GM12878 (cell line): ENCODE data around the gene AIFM1. TPM values are rescaled to one million over a fixed set of nuclear protein-coding genes. Genes with fewer than 3 reads are reported as not detected.
A peak's percentile ranks its signal among the peaks of the same experiment; 100 is the strongest.

Experiments
- ATF7 ChIP-seq: fragments of 450-650 bp; IDR thresholded peaks from 2 replicates; pipeline ENCODE4 v1.6.1; 2016; ENCODE audit warnings: low read depth, mild to moderate bottlenecking
- BHLHE40 ChIP-seq, 2 experiments: fragments of 450-650 bp in 1 of 2; IDR thresholded peaks; 2 replicates each; pipeline ENCODE4 v1.6.1; 2011 to 2017; ENCODE audit warnings: low read depth in 2 of 2, borderline replicate concordance in 1 of 2, improper control_type of control experiment in 1 of 2, low read length in 1 of 2, mild to moderate bottlenecking in 1 of 2
- BRCA1 ChIP-seq: IDR thresholded peaks from 2 replicates; pipeline ENCODE4 v1.6.1; 2011; ENCODE audit warnings: low read depth, low read length, improper control_type of control experiment
- CEBPB ChIP-seq, 2 experiments: fragments of 150-350 bp in 1 of 2; IDR thresholded peaks; 2 replicates each; pipeline ENCODE4 v1.6.1; 2012 to 2014; ENCODE audit warnings: low read depth in 2 of 2, low read length in 2 of 2, borderline replicate concordance in 1 of 2, inconsistent platforms in 1 of 2
- EZH2 ChIP-seq: IDR thresholded peaks from 2 replicates; pipeline ENCODE4 v1.6.1; 2012; ENCODE audit warnings: low read depth, mild to moderate bottlenecking, control low read depth, inconsistent platforms, low read length, borderline replicate concordance; ENCODE audit not compliant: control insufficient read depth
- FOS ChIP-seq: IDR thresholded peaks from 3 replicates; pipeline ENCODE4 v1.6.1; 2011; ENCODE audit warnings: borderline replicate concordance; ENCODE audit not compliant: insufficient read length; ENCODE audit errors: extremely low read depth
- FOXM1 ChIP-seq: IDR thresholded peaks from 2 replicates; pipeline ENCODE4 v1.6.1; 2012; ENCODE audit warnings: low read depth, mild to moderate bottlenecking, inconsistent platforms, low read length, moderate library complexity
- GATAD2B ChIP-seq: fragments of 450-650 bp; conservative IDR thresholded peaks from 2 replicates; pipeline ENCODE4 v1.6.1; 2017; ENCODE audit warnings: low read depth, mild to moderate bottlenecking, moderate library complexity
- HDAC6 ChIP-seq: fragments of 200-600 bp; sonication (generic); IDR thresholded peaks from one replicate; pipeline ENCODE4 v1.8.0; 2017; ENCODE audit warnings: antibody characterized with exemption; ENCODE audit not compliant: unreplicated experiment
- IKZF1 ChIP-seq: fragments of 450-650 bp; conservative IDR thresholded peaks from 2 replicates; pipeline ENCODE4 v1.6.1; 2017; ENCODE audit warnings: antibody characterized with exemption, mild to moderate bottlenecking
- KAT2A ChIP-seq: conservative IDR thresholded peaks from 2 replicates; pipeline ENCODE4 v1.6.1; 2011; ENCODE audit warnings: low read depth, low read length; ENCODE audit not compliant: control insufficient read depth
- MTA2 ChIP-seq: fragments of 450-650 bp; IDR thresholded peaks from 2 replicates; pipeline ENCODE4 v1.6.1; 2016; ENCODE audit warnings: low read depth, mild to moderate bottlenecking, moderate library complexity
- MYB ChIP-seq: fragments of 150-350 bp; IDR thresholded peaks from 2 replicates; pipeline ENCODE4 v1.6.1; 2014; ENCODE audit warnings: mild to moderate bottlenecking, low read depth, low read length, borderline replicate concordance
- NR2C2 ChIP-seq: IDR thresholded peaks from 2 replicates; pipeline ENCODE4 v1.6.1; 2011; ENCODE audit warnings: borderline replicate concordance, low read depth; ENCODE audit not compliant: control insufficient read depth, insufficient read length
- PAX8 ChIP-seq: fragments of 450-650 bp; IDR thresholded peaks from 2 replicates; pipeline ENCODE4 v1.6.1; 2017; ENCODE audit warnings: mild to moderate bottlenecking, moderate library complexity
- POLR2A ChIP-seq: IDR thresholded peaks from 2 replicates; pipeline ENCODE4 v1.6.1; 2011; ENCODE audit warnings: low read depth, mild to moderate bottlenecking, low read length
- RBBP5 ChIP-seq: fragments of 200-600 bp; sonication (generic); conservative IDR thresholded peaks from 2 replicates; pipeline ENCODE4 v1.6.1; 2016
- SPI1 ChIP-seq: IDR thresholded peaks from 2 replicates; pipeline ENCODE4 v1.6.1; 2011; ENCODE audit warnings: low read depth, mild to moderate bottlenecking, low read length, moderate library complexity, borderline replicate concordance; ENCODE audit not compliant: insufficient read depth
- SREBF1 ChIP-seq: IDR thresholded peaks from 2 replicates; pipeline ENCODE4 v1.6.1; 2012; ENCODE audit warnings: mild to moderate bottlenecking, low read length
- TARDBP ChIP-seq: IDR thresholded peaks from 2 replicates; pipeline ENCODE4 v1.6.1; 2016; ENCODE audit warnings: borderline replicate concordance
- polyA plus RNA-seq, 11 experiments: library from polyadenylated mRNA; depleted of rRNA in 4 of 11; unstranded in 6 of 11; stranded (reverse) in 5 of 11; fragments of >200 nt; fragmentation: Nextera tagmentation in 4 of 11; fragmentation: Illumina TruSeq in 1 of 11; extraction: Ambion mirVana in 4 of 11; extraction: Trizol in 1 of 11; gene quantifications; 1 replicate in 1 of 11; 2 replicates in 10 of 11; pipeline versions ENCODE4 v1.2.1 to v1.2.3, GENCODE V29; 2011 to 2016; ENCODE audit warnings: inconsistent platforms in 2 of 11, missing spikeins in 2 of 11, low read depth in 1 of 11
- total RNA-seq, 4 experiments: library from RNA; depleted of rRNA in 3 of 4; stranded (reverse); fragments of >200 nt in 3 of 4; fragmentation: Illumina TruSeq in 1 of 4; extraction: Trizol in 1 of 4; gene quantifications; 2 replicates each; pipeline versions ENCODE4 v1.2.1 to v1.2.3, GENCODE V29; 2013 to 2021
- TF ChIP-seq, protein P1 (sequence below): fragments of 450-650 bp; formaldehyde crosslinking; IDR thresholded peaks from 2 replicates; pipeline ENCODE4 v1.5.0; 2022; ENCODE audit warnings: mild to moderate bottlenecking, missing genetic modification characterization
- TF ChIP-seq, protein P2 (sequence below), 3 experiments: IDR thresholded peaks in 2 of 3; conservative IDR thresholded peaks in 1 of 3; 2 replicates each; pipeline ENCODE4 v1.5.1; 2011; ENCODE audit warnings: low read depth in 3 of 3, low read length in 3 of 3, mild to moderate bottlenecking in 3 of 3, control low read depth in 2 of 3, moderate library complexity in 2 of 3, inconsistent platforms in 1 of 3, mixed read lengths in 1 of 3; ENCODE audit not compliant: control insufficient read depth in 2 of 3, insufficient read depth in 1 of 3; ENCODE audit errors: extremely low read depth in 1 of 3

Gene AIFM1
- total and polyA plus RNA-seq, 10 of the 15 experiments (the other 5 are each of a cell fraction or from before 2014, with no cell fraction given) = 44.2 to 121 (median 80.0) TPM

DNA sequence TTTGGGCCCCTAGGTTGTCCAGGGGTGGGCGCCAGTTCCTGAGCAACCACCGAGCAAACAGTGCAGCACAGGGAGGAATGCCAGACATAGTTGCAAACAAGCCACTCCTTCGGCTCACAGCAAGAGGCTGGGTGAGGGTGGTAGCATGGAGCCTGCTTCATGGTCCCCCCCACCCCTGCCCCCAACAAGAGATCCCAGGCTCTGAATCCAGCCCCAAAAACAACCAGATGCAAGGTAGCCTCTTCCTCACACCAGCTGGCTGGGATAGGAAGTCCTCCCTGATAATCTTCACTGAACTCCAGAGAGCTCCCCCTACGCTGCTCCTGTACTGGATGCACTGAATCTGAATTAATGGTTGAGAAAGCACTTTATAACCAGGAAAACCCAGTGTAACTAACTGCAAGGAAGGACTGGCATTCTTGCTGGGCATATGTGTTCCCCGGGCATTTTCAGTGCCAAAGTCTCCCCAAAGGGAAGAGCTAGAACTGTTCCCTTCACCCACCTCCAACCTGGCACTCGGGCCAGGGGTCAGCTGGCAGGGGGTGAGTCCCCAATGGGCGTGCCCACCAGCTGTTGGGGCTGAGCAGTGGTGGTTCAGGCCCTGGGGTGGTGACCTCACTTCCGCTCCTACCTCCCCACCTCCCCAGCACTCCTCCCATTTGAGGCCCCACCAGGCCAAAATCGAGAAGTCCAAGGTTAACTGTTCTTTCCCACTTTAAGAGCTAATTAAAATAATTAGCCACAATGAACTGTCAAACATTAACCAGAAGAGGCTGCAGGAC is 56.8 kb downstream of the AIFM1 start (continued):
- TF ChIP-seq, protein P1, sequence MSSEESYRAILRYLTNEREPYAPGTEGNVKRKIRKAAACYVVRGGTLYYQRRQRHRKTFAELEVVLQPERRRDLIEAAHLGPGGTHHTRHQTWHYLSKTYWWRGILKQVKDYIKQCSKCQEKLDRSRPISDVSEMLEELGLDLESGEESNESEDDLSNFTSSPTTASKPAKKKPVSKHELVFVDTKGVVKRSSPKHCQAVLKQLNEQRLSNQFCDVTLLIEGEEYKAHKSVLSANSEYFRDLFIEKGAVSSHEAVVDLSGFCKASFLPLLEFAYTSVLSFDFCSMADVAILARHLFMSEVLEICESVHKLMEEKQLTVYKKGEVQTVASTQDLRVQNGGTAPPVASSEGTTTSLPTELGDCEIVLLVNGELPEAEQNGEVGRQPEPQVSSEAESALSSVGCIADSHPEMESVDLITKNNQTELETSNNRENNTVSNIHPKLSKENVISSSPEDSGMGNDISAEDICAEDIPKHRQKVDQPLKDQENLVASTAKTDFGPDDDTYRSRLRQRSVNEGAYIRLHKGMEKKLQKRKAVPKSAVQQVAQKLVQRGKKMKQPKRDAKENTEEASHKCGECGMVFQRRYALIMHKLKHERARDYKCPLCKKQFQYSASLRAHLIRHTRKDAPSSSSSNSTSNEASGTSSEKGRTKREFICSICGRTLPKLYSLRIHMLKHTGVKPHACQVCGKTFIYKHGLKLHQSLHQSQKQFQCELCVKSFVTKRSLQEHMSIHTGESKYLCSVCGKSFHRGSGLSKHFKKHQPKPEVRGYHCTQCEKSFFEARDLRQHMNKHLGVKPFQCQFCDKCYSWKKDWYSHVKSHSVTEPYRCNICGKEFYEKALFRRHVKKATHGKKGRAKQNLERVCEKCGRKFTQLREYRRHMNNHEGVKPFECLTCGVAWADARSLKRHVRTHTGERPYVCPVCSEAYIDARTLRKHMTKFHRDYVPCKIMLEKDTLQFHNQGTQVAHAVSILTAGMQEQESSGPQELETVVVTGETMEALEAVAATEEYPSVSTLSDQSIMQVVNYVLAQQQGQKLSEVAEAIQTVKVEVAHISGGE (CRISPR knock-in tag) = no peak
- no peak for TF ChIP-seq IKZF1
- TF ChIP-seq, protein P2, sequence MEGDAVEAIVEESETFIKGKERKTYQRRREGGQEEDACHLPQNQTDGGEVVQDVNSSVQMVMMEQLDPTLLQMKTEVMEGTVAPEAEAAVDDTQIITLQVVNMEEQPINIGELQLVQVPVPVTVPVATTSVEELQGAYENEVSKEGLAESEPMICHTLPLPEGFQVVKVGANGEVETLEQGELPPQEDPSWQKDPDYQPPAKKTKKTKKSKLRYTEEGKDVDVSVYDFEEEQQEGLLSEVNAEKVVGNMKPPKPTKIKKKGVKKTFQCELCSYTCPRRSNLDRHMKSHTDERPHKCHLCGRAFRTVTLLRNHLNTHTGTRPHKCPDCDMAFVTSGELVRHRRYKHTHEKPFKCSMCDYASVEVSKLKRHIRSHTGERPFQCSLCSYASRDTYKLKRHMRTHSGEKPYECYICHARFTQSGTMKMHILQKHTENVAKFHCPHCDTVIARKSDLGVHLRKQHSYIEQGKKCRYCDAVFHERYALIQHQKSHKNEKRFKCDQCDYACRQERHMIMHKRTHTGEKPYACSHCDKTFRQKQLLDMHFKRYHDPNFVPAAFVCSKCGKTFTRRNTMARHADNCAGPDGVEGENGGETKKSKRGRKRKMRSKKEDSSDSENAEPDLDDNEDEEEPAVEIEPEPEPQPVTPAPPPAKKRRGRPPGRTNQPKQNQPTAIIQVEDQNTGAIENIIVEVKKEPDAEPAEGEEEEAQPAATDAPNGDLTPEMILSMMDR (IDR thresholded peaks at IDR 0.05 in 2 of 3, conservative IDR thresholded peaks at IDR 0.05 in 1 of 3; ENCODE audit: control insufficient read depth in 2 of 3, extremely low read depth in 1 of 3, insufficient read depth in 1 of 3, low read depth in 3 of 3, low read length in 3 of 3) = peak in 1 of 3 experiments; percentile 3; a peak in 1 of 6 replicates
- no peak for TF ChIP-seq GATAD2B
- TF ChIP-seq FOXM1 = no peak
- TF ChIP-seq RBBP5 = no peak
- no peak for TF ChIP-seq EZH2
- peak; percentile 68 for TF ChIP-seq MTA2
- peak; percentile 89 for TF ChIP-seq ATF7
- no peak for TF ChIP-seq FOS
- no peak for TF ChIP-seq TARDBP
- TF ChIP-seq MYB = no peak
- TF ChIP-seq BHLHE40 (IDR thresholded peaks at IDR 0.05; ENCODE audit: borderline replicate concordance in 1 of 2, low read depth in 2 of 2, low read length in 1 of 2) = no peak
- peak; percentile 39; the same call in 1 of the 2 replicates for TF ChIP-seq SPI1
- TF ChIP-seq KAT2A = no peak
- TF ChIP-seq BRCA1 = no peak
- TF ChIP-seq NR2C2 = no peak
- TF ChIP-seq SREBF1 = no peak
- TF ChIP-seq PAX8 = no peak
- peak; percentile 38; the same call in 1 of the 2 replicates for TF ChIP-seq POLR2A
- no peak for TF ChIP-seq HDAC6
- no peak for TF ChIP-seq CEBPB (IDR thresholded peaks at IDR 0.05; ENCODE audit: borderline replicate concordance in 1 of 2, low read depth in 2 of 2, low read length in 2 of 2)
